ENCODE data around the gene PLEKHM2. TPM values are rescaled to one million over a fixed set of nuclear protein-coding genes. Genes with fewer than 3 reads are reported as not detected.

PLEKHM2 gene
- total RNA-seq, 1 experiment from 2014 or later, result 49.7 TPM

DNA sequence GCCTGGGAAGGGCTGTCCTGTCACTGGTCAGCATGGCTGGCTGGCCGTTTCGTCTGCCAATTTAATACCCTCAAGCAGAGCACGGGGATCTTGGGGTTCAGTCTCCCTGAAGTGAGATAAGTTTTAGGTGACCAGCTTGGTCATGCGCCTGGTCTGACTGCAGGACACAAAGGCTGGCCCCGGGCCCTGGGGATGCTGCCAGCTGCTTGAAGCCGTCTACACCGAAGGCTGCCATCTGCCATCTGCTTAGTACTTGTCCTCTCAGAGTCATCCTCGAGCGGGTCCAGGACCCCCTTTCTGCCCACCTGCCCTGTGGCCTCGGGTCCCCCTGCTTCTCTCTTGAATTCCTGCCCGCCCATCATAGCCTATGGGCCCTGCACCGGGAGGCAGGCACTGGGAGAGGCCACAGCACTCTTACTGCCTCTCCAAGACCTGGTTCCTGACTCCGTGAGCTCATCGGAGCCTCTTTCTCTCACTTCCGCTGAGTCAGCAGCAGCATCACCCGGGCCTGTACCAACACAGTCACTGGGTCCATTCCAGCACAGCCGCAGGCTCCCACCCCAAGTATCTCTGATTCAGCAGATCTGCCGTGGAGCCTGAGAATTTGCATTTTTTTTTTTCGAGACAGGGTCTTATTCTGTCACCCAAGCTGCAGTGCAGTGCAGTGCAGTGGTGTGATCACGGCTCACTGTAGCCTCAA, 81.5 kb downstream of the PLEKHM2 start:
- no peak for ATAC-seq
- POLR2A ChIA-PET, result no interaction called here
- peaks cover 42% of the 10 kb centered on the region for H3K36me3 Mint-ChIP-seq

GRCh38 chr1:15767941-15768340, 83.8 kb downstream of the PLEKHM2 start:
- no peaks in the 10 kb centered on the region for H3K9me3 Mint-ChIP-seq
- no peak overlapping the region for H3K4me3 Mint-ChIP-seq
- POLR2A ChIA-PET, result interaction anchor here (0.8 kb wide), 1 partner anchor 11 kb away, joined by 3 read pairs; no protein-coding TSS in a partner anchor
- H3K4me1 Mint-ChIP-seq, result peaks cover 8% of the 10 kb centered on the region
- H3K27ac Mint-ChIP-seq, result no peak overlapping the region
- TF ChIP-seq PRRX2 (CRISPR knock-in tag; IDR thresholded peaks at IDR 0.05), result no peak
- TF ChIP-seq OVOL2 (CRISPR knock-in tag; IDR thresholded peaks at IDR 0.05; ENCODE audit: borderline replicate concordance), result no peak
- TF ChIP-seq AFF4 (CRISPR knock-in tag; IDR thresholded peaks at IDR 0.05; ENCODE audit: borderline replicate concordance), result no peak
- no peak for TF ChIP-seq ZNF138 (CRISPR knock-in tag; conservative IDR thresholded peaks at IDR 0.05)
- no peak for TF ChIP-seq ZNF416 (CRISPR knock-in tag; IDR thresholded peaks at IDR 0.05)
- TF ChIP-seq, protein P1, sequence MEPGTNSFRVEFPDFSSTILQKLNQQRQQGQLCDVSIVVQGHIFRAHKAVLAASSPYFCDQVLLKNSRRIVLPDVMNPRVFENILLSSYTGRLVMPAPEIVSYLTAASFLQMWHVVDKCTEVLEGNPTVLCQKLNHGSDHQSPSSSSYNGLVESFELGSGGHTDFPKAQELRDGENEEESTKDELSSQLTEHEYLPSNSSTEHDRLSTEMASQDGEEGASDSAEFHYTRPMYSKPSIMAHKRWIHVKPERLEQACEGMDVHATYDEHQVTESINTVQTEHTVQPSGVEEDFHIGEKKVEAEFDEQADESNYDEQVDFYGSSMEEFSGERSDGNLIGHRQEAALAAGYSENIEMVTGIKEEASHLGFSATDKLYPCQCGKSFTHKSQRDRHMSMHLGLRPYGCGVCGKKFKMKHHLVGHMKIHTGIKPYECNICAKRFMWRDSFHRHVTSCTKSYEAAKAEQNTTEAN (CRISPR knock-in tag; IDR thresholded peaks at IDR 0.05), result no peak
- TF ChIP-seq ZNF263 (CRISPR knock-in tag; IDR thresholded peaks at IDR 0.05; ENCODE audit: low read depth), result no peak
- CTCF ChIA-PET, result interaction anchor here (1.0 kb wide), 1 partner anchor 24 kb away, joined by 4 read pairs; no protein-coding TSS in a partner anchor
- no peaks in the 10 kb centered on the region for H3K27me3 Mint-ChIP-seq (ENCODE audit: low read depth)
- ATAC-seq (no peak), DNase-seq (ENCODE audit: low spot score) (no peak)
- H3K36me3 Mint-ChIP-seq, result peaks cover 52% of the 10 kb centered on the region

More for the DNA sequence above, 81.5 kb downstream of the PLEKHM2 start:
- Mint-ChIP-seq H3K27me3 (ENCODE audit: low read depth) (no peaks in the 10 kb centered on the region), H3K4me1 (peaks cover 25% of the 10 kb centered on the region), H3K27ac (peak overlapping the region; percentile 57; the same call in 1 of the 2 replicates), H3K9me3 (no peaks in the 10 kb centered on the region), H3K4me3 (no peak overlapping the region)
- CTCF ChIA-PET, result interaction anchor here (0.8 to 1.3 kb wide), 3 partner anchors 24 to 66 kb away, joined by 4 to 6 read pairs (median 5); no protein-coding TSS in a partner anchor
- DNase-seq (ENCODE audit: low spot score), result no peak
- TF ChIP-seq, protein P2, sequence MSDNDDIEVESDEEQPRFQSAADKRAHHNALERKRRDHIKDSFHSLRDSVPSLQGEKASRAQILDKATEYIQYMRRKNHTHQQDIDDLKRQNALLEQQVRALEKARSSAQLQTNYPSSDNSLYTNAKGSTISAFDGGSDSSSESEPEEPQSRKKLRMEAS (CRISPR knock-in tag; IDR thresholded peaks at IDR 0.05), result no peak
- no peak for TF ChIP-seq EMX1 (CRISPR knock-in tag; IDR thresholded peaks at IDR 0.05)
- TF ChIP-seq, protein P3, sequence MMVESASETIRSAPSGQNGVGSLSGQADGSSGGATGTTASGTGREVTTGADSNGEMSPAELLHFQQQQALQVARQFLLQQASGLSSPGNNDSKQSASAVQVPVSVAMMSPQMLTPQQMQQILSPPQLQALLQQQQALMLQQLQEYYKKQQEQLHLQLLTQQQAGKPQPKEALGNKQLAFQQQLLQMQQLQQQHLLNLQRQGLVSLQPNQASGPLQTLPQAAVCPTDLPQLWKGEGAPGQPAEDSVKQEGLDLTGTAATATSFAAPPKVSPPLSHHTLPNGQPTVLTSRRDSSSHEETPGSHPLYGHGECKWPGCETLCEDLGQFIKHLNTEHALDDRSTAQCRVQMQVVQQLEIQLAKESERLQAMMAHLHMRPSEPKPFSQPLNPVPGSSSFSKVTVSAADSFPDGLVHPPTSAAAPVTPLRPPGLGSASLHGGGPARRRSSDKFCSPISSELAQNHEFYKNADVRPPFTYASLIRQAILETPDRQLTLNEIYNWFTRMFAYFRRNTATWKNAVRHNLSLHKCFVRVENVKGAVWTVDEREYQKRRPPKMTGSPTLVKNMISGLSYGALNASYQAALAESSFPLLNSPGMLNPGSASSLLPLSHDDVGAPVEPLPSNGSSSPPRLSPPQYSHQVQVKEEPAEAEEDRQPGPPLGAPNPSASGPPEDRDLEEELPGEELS (CRISPR knock-in tag; IDR thresholded peaks at IDR 0.05), result no peak
- TF ChIP-seq KAT7 (CRISPR knock-in tag; IDR thresholded peaks at IDR 0.05; ENCODE audit: borderline replicate concordance), result no peak
- TF ChIP-seq ZNF396 (CRISPR knock-in tag; IDR thresholded peaks at IDR 0.05; ENCODE audit: borderline replicate concordance), result no peak
- no peak for TF ChIP-seq ZNF317 (CRISPR knock-in tag; IDR thresholded peaks at IDR 0.05; ENCODE audit: borderline replicate concordance, low read depth)

DNA sequence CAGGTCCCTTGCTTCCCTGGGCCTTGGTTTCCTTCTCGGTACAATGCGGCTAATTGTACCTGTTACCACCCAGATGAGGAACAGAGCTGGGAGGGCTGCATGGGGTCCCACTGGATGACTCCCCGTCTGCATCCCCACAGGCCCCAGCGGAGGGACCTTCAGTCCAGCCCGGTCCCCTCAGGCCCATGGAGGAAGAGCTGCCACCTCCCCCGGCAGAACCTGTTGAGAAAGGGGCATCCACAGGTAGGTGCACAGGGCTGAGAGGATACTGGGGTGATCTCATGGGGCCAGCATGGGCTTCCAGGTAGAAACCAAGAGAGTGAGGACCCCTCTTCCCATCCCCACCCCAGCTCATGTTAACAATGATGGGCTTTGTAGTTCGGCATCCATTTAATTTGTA, 84.3 kb downstream of the PLEKHM2 start:
- TF ChIP-seq ERG (CRISPR knock-in tag; IDR thresholded peaks at IDR 0.05), result no peak
- Mint-ChIP-seq H3K36me3 (peaks cover 52% of the 10 kb centered on the region), H3K27me3 (ENCODE audit: low read depth) (no peaks in the 10 kb centered on the region), H3K27ac (no peak overlapping the region), H3K9me3 (no peaks in the 10 kb centered on the region), H3K4me1 (peaks cover 8% of the 10 kb centered on the region), H3K4me3 (no peak overlapping the region)
- ATAC-seq (no peak), DNase-seq (ENCODE audit: low spot score) (no peak)
- ChIA-PET POLR2A (interaction anchor here (0.8 kb wide), 1 partner anchor 11 kb away, joined by 3 read pairs; no protein-coding TSS in a partner anchor), CTCF (interaction anchor here (0.7 kb wide), 1 partner anchor 24 kb away, joined by 3 read pairs; no protein-coding TSS in a partner anchor)

Measured in WTC11 (cell line).